ENCODE results near the gene HSD17B2.
"Not testable (repeated sequence)": the region's sequence is repeated elsewhere in the genome, so short reads cannot be mapped to it uniquely, and the experiment has no call there.

Gene HSD17B2

GRCh38 chr16:82124651-82125050 lies 89.6 kb downstream of the HSD17B2 start:
- intact Hi-C loops (cut with micrococcal nuclease): no loop called here
- Mint-ChIP-seq H3K4me3 (no peak overlapping the region), H3K36me3 (ENCODE audit: low read depth) (no peaks in the 10 kb centered on the region), H3K4me1 (ENCODE audit: low read depth) (no peaks in the 10 kb centered on the region), H3K27me3 (peaks cover 4% of the 10 kb centered on the region), H3K27ac (no peak overlapping the region), H3K9me3 (no peaks in the 10 kb centered on the region)

GRCh38 chr16:82129881-82130280 lies 94.8 kb downstream of the HSD17B2 start:
- Mint-ChIP-seq H3K36me3 (ENCODE audit: low read depth) (no peaks in the 10 kb centered on the region), H3K27me3 (peaks cover 3% of the 10 kb centered on the region), H3K4me3 (no peak overlapping the region), H3K4me1 (ENCODE audit: low read depth) (no peaks in the 10 kb centered on the region), H3K9me3 (no peaks in the 10 kb centered on the region), H3K27ac (no peak overlapping the region)
- intact Hi-C loops (cut with micrococcal nuclease): no loop called here

- Mint-ChIP-seq H3K27me3 (no peaks in the 10 kb centered on the region), H3K9me3 (no peaks in the 10 kb centered on the region), H3K4me3 (no peak overlapping the region), H3K4me1 (ENCODE audit: low read depth) (no peaks in the 10 kb centered on the region), H3K27ac (no peak overlapping the region), H3K36me3 (ENCODE audit: low read depth) (peaks cover 18% of the 10 kb centered on the region)
- intact Hi-C loops (cut with micrococcal nuclease): no loop called here
Observed at GRCh38 chr16:82133798-82134197, 98.7 kb downstream of the HSD17B2 start.

GRCh38 chr16:82134846-82135245 lies 99.8 kb downstream of the HSD17B2 start:
- Mint-ChIP-seq H3K27me3 (no peaks in the 10 kb centered on the region), H3K4me3 (no peak overlapping the region), H3K9me3 (no peaks in the 10 kb centered on the region), H3K36me3 (ENCODE audit: low read depth) (peaks cover 25% of the 10 kb centered on the region), H3K4me1 (ENCODE audit: low read depth) (no peaks in the 10 kb centered on the region), H3K27ac (no peak overlapping the region)
- intact Hi-C loops (cut with micrococcal nuclease): no loop called here

GRCh38 chr16:82135844-82136243 lies 100.8 kb downstream of the HSD17B2 start:
- Mint-ChIP-seq H3K9me3 (no peaks in the 10 kb centered on the region), H3K4me3 (no peak overlapping the region), H3K4me1 (ENCODE audit: low read depth) (no peaks in the 10 kb centered on the region), H3K36me3 (ENCODE audit: low read depth) (peaks cover 30% of the 10 kb centered on the region), H3K27ac (no peak overlapping the region), H3K27me3 (no peaks in the 10 kb centered on the region)
- intact Hi-C loops (cut with micrococcal nuclease): no loop called here

- Mint-ChIP-seq H3K4me3 (no peak overlapping the region), H3K9me3 (no peaks in the 10 kb centered on the region), H3K27me3 (no peaks in the 10 kb centered on the region), H3K27ac (no peak overlapping the region), H3K4me1 (ENCODE audit: low read depth) (no peaks in the 10 kb centered on the region), H3K36me3 (ENCODE audit: low read depth) (peaks cover 37% of the 10 kb centered on the region)
- intact Hi-C loops (cut with micrococcal nuclease): no loop called here
Observed at GRCh38 chr16:82136956-82137821, 102.1 kb downstream of the HSD17B2 start.

GRCh38 chr16:82137822-82138167 lies 102.7 kb downstream of the HSD17B2 start:
- Mint-ChIP-seq H3K27ac (no peak overlapping the region), H3K36me3 (ENCODE audit: low read depth) (peaks cover 37% of the 10 kb centered on the region), H3K4me3 (no peak overlapping the region), H3K9me3 (no peaks in the 10 kb centered on the region), H3K27me3 (no peaks in the 10 kb centered on the region), H3K4me1 (ENCODE audit: low read depth) (no peaks in the 10 kb centered on the region)
- intact Hi-C loops (cut with micrococcal nuclease): no loop called here

- Mint-ChIP-seq H3K9me3 (no peaks in the 10 kb centered on the region), H3K27ac (no peak overlapping the region)
- intact Hi-C loops (cut with micrococcal nuclease): no loop called here
Observed at GRCh38 chr16:82138478-82139285, 103.6 kb downstream of the HSD17B2 start.

GRCh38 chr16:82139286-82139571 lies 104.2 kb downstream of the HSD17B2 start:
- H3K27me3 Mint-ChIP-seq; H3K4me3 Mint-ChIP-seq; intact Hi-C loops (cut with micrococcal nuclease); H3K27ac Mint-ChIP-seq; H3K9me3 Mint-ChIP-seq; H3K4me1 Mint-ChIP-seq (ENCODE audit: low read depth): not testable (repeated sequence)
- H3K36me3 Mint-ChIP-seq (ENCODE audit: low read depth): peaks cover 37% of the 10 kb centered on the region

More at GRCh38 chr16:82138478-82139285, 103.6 kb downstream of the HSD17B2 start:
- H3K4me1 Mint-ChIP-seq (ENCODE audit: low read depth): no peaks in the 10 kb centered on the region
- H3K36me3 Mint-ChIP-seq (ENCODE audit: low read depth): peaks cover 37% of the 10 kb centered on the region
- H3K27me3 Mint-ChIP-seq: no peaks in the 10 kb centered on the region
- H3K4me3 Mint-ChIP-seq: no peak overlapping the region

- Mint-ChIP-seq H3K4me1 (ENCODE audit: low read depth) (no peaks in the 10 kb centered on the region), H3K36me3 (ENCODE audit: low read depth) (peaks cover 43% of the 10 kb centered on the region), H3K4me3 (no peak overlapping the region), H3K9me3 (no peaks in the 10 kb centered on the region), H3K27me3 (no peaks in the 10 kb centered on the region), H3K27ac (no peak overlapping the region)
- intact Hi-C loops (cut with micrococcal nuclease): no loop called here
Observed at GRCh38 chr16:82146556-82146955, 111.5 kb downstream of the HSD17B2 start.

GRCh38 chr16:82146957-82147356 lies 111.9 kb downstream of the HSD17B2 start:
- H3K9me3 Mint-ChIP-seq: no peaks in the 10 kb centered on the region
- H3K27ac Mint-ChIP-seq: no peak overlapping the region
- H3K27me3 Mint-ChIP-seq: no peaks in the 10 kb centered on the region
- H3K36me3 Mint-ChIP-seq (ENCODE audit: low read depth): peaks cover 41% of the 10 kb centered on the region
- intact Hi-C loops (cut with micrococcal nuclease): no loop called here
- no peaks in the 10 kb centered on the region for H3K4me1 Mint-ChIP-seq (ENCODE audit: low read depth)
- H3K4me3 Mint-ChIP-seq: no peak overlapping the region

- Mint-ChIP-seq H3K9me3 (no peaks in the 10 kb centered on the region), H3K4me3 (no peak overlapping the region), H3K27me3 (no peaks in the 10 kb centered on the region), H3K27ac (no peak overlapping the region), H3K36me3 (ENCODE audit: low read depth) (peaks cover 46% of the 10 kb centered on the region), H3K4me1 (ENCODE audit: low read depth) (no peaks in the 10 kb centered on the region)
- intact Hi-C loops (cut with micrococcal nuclease): no loop called here
Observed at GRCh38 chr16:82147546-82147945, 112.5 kb downstream of the HSD17B2 start.

All from dendritic cell treated with granulocyte-macrophage colony-stimulating factor and Interleukin-4, amounts not matched to agents 40 ng/mL and 50 ng/mL, for 4 days (primary cell).